Endodermal cell (in vitro differentiated cells): Measurements from ENCODE around the gene TNS3. TPM values are rescaled to one million over a fixed set of nuclear protein-coding genes. Genes with fewer than 3 reads are reported as not detected.

Source experiments
- DNase-seq: peaks from one replicate; pipeline ENCODE4 v3.0.0-alpha.2; 2017
- H3K27ac ChIP-seq: 2 replicates; pipeline ENCODE4 v1.5.1; 2013; ENCODE audit warnings: mild to moderate bottlenecking, low read depth, low read length, moderate library complexity
- H3K27me3 ChIP-seq: 2 replicates; pipeline ENCODE4 v1.6.1; 2013; ENCODE audit warnings: mild to moderate bottlenecking, low read length, moderate library complexity; ENCODE audit not compliant: insufficient read depth, control insufficient read depth, poor library complexity, severe bottlenecking
- H3K36me3 ChIP-seq: 2 replicates; pipeline ENCODE4 v1.7.0; 2013; ENCODE audit warnings: mild to moderate bottlenecking, low read length, moderate library complexity; ENCODE audit not compliant: control insufficient read depth, insufficient read depth
- H3K4me1 ChIP-seq: one replicate; pipeline ENCODE4 v1.7.0; 2013; ENCODE audit warnings: low read length; ENCODE audit not compliant: control insufficient read depth, insufficient read depth
- H3K4me3 ChIP-seq: 2 replicates; pipeline ENCODE4 v1.5.1; 2013; ENCODE audit warnings: mild to moderate bottlenecking, low read length, moderate library complexity
- H3K9ac ChIP-seq: 2 replicates; pipeline ENCODE4 v1.6.1; 2013; ENCODE audit warnings: mild to moderate bottlenecking, low read length, moderate library complexity; ENCODE audit not compliant: poor library complexity, severe bottlenecking; ENCODE audit errors: extremely low read depth
- H3K9me3 ChIP-seq: 2 replicates; pipeline ENCODE4 v1.6.1; 2013; ENCODE audit warnings: mild to moderate bottlenecking, low read length, moderate library complexity; ENCODE audit not compliant: control insufficient read depth
- H3K27ac Mint-ChIP-seq: 2 replicates; pipeline ENCODE4 v1.8.0; 2020; ENCODE audit warnings: mixed read lengths
- H3K27me3 Mint-ChIP-seq: 2 replicates; pipeline ENCODE4 v1.8.0; 2021; ENCODE audit warnings: mild to moderate bottlenecking, mixed read lengths; ENCODE audit not compliant: insufficient read depth
- H3K36me3 Mint-ChIP-seq: 2 replicates; pipeline ENCODE4 v1.8.0; 2020; ENCODE audit warnings: low read depth, mixed read lengths
- H3K4me1 Mint-ChIP-seq: 2 replicates; pipeline ENCODE4 v1.8.0; 2020; ENCODE audit warnings: mixed read lengths
- H3K4me3 Mint-ChIP-seq: 2 replicates; pipeline ENCODE4 v1.8.0; 2020; ENCODE audit warnings: mild to moderate bottlenecking, moderate library complexity, mixed read lengths
- H3K9me3 Mint-ChIP-seq: 2 replicates; pipeline ENCODE4 v1.8.0; 2020; ENCODE audit warnings: mild to moderate bottlenecking, mixed read lengths
- WGBS, 2 experiments: methylation state at CpG; one replicate each; pipeline versions ENCODE4 v1.1.5 to v1.1.7; 2013; ENCODE audit warnings: missing lambda C conversion rate in 2 of 2, mixed read lengths in 1 of 2; ENCODE audit not compliant: insufficient coverage in 1 of 2, insufficient read length in 1 of 2; 5-methylcytosine and 5-hydroxymethylcytosine counted together
- total RNA-seq, 2 donors: library from RNA; stranded (reverse); fragmentation: NEBNext Ultra II Directional in 1 of 2; extraction: Animal tissue kit (Norgen Biotek cat#: 25700) in 1 of 2; gene quantifications; 2 replicates in 1 of 2; 3 replicates in 1 of 2; pipeline ENCODE4 v1.2.1, GENCODE V29; 2021
- TF ChIP-seq, protein P1 (sequence below): fragments of 200-600 bp; sonication (generic); conservative IDR thresholded peaks from 2 replicates; pipeline ENCODE4 v1.5.0; 2021; ENCODE audit warnings: antibody characterized with exemption, mild to moderate bottlenecking

TNS3 gene
- total RNA-seq, 2 donors from 2014 or later, result 33.8 to 38.5 TPM

DNA sequence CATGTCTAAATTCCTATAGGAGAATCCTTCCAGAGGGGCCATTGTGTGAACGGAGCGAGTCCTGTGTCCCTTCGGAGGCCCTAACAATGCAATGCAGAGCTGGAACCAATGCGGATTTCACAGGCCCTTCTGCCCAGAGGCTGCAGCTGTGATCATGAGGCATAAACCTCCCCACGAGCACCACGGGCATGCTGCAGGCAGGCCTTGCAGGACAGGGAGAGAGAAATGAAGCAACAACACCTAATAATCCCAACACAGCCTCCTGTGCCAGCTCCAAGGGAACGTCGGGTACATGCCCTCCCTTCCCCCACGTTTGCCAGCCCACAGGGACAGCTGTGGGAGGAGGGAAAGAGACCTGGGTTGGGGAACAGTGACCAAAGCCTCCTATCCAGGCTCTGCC, 74.4 kb downstream of the TNS3 start:
- Histone ChIP-seq H3K27ac (peak overlapping the region; percentile 90), H3K36me3 (peaks cover 9% of the 10 kb centered on the region), H3K4me3 (no peak overlapping the region), H3K27me3 (no peaks in the 10 kb centered on the region), H3K9me3 (no peaks in the 10 kb centered on the region), H3K9ac (no peak overlapping the region), H3K4me1 (peaks cover 5% of the 10 kb centered on the region)
- TF ChIP-seq, protein P1, sequence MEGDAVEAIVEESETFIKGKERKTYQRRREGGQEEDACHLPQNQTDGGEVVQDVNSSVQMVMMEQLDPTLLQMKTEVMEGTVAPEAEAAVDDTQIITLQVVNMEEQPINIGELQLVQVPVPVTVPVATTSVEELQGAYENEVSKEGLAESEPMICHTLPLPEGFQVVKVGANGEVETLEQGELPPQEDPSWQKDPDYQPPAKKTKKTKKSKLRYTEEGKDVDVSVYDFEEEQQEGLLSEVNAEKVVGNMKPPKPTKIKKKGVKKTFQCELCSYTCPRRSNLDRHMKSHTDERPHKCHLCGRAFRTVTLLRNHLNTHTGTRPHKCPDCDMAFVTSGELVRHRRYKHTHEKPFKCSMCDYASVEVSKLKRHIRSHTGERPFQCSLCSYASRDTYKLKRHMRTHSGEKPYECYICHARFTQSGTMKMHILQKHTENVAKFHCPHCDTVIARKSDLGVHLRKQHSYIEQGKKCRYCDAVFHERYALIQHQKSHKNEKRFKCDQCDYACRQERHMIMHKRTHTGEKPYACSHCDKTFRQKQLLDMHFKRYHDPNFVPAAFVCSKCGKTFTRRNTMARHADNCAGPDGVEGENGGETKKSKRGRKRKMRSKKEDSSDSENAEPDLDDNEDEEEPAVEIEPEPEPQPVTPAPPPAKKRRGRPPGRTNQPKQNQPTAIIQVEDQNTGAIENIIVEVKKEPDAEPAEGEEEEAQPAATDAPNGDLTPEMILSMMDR, result no peak
- Mint-ChIP-seq H3K4me1 (peaks cover 25% of the 10 kb centered on the region), H3K27ac (no peak overlapping the region), H3K36me3 (peaks cover 16% of the 10 kb centered on the region), H3K4me3 (no peak overlapping the region), H3K27me3 (no peaks in the 10 kb centered on the region), H3K9me3 (no peaks in the 10 kb centered on the region)
- WGBS, 2 experiments, result 45 to 83% methylated on average over 4 to 9 of the region's 9 CpGs
- DNase-seq, result no peak

- peak overlapping the region; percentile 90 for H3K27ac ChIP-seq
- Mint-ChIP-seq H3K36me3 (peaks cover 16% of the 10 kb centered on the region), H3K4me3 (no peak overlapping the region)
Measured at GRCh38 chr7:47506382-47507339, 75.2 kb downstream of the TNS3 start.

GRCh38 chr7:47505312-47506007, 76.5 kb downstream of the TNS3 start:
- WGBS, 2 experiments, result 94 to 100% methylated on average over 5 to 12 of the region's 12 CpGs
- H3K36me3 Mint-ChIP-seq, result peaks cover 16% of the 10 kb centered on the region
- no peak overlapping the region for H3K27ac Mint-ChIP-seq
- Histone ChIP-seq H3K36me3 (peaks cover 4% of the 10 kb centered on the region), H3K9ac (no peak overlapping the region), H3K27me3 (no peaks in the 10 kb centered on the region), H3K27ac (no peak overlapping the region), H3K9me3 (no peaks in the 10 kb centered on the region), H3K4me3 (no peak overlapping the region), H3K4me1 (peaks cover 5% of the 10 kb centered on the region)
- no peaks in the 10 kb centered on the region for H3K27me3 Mint-ChIP-seq
- TF ChIP-seq, protein P1, result no peak
- DNase-seq, result no peak
- H3K4me3 Mint-ChIP-seq, result no peak overlapping the region
- H3K4me1 Mint-ChIP-seq, result peaks cover 33% of the 10 kb centered on the region
- no peaks in the 10 kb centered on the region for H3K9me3 Mint-ChIP-seq

More at GRCh38 chr7:47506382-47507339, 75.2 kb downstream of the TNS3 start:
- no peak overlapping the region for H3K27ac Mint-ChIP-seq
- Histone ChIP-seq H3K9ac (no peak overlapping the region), H3K27me3 (no peaks in the 10 kb centered on the region), H3K4me3 (no peak overlapping the region), H3K4me1 (peaks cover 5% of the 10 kb centered on the region), H3K36me3 (peaks cover 4% of the 10 kb centered on the region), H3K9me3 (no peaks in the 10 kb centered on the region)
- H3K4me1 Mint-ChIP-seq, result peaks cover 30% of the 10 kb centered on the region
- TF ChIP-seq, protein P1, result no peak
- H3K9me3 Mint-ChIP-seq, result no peaks in the 10 kb centered on the region
- WGBS, 2 experiments, result 90 to 95% methylated on average over 9 to 14 of the region's 14 CpGs
- no peak for DNase-seq
- no peaks in the 10 kb centered on the region for H3K27me3 Mint-ChIP-seq
